Fibroblast of villous mesenchyme (primary cell): Measurements from ENCODE around the gene ANO3. TPM values are rescaled to one million over a fixed set of nuclear protein-coding genes. Genes with fewer than 3 reads are reported as not detected.

Source experiments
- DNase-seq: peaks from one replicate; pipeline ENCODE4 v3.0.0-alpha.2; 2010; ENCODE audit warnings: low read depth
- H3K4me3 ChIP-seq: 2 replicates; pipeline ENCODE4 v1.5.1; 2011; ENCODE audit warnings: low read depth, mild to moderate bottlenecking, low read length
- CTCF ChIP-seq: IDR thresholded peaks from 2 replicates; pipeline ENCODE4 v1.5.1; 2012; ENCODE audit warnings: low read depth, mild to moderate bottlenecking, low read length; ENCODE audit not compliant: insufficient read depth
- total RNA-seq: library from RNA; depleted of rRNA; stranded (reverse); fragments of >200 nt; gene quantifications from 2 replicates; pipeline ENCODE4 v1.2.3, GENCODE V29; 2012

ANO3 gene
- total RNA-seq, 1 donor: under 0.01 TPM

- peak; percentile 77 for TF ChIP-seq CTCF
- H3K4me3 ChIP-seq: no peak overlapping the region
Measured at GRCh38 chr11:26649884-26650283, 318.0 kb downstream of the ANO3 start.

GRCh38 chr11:26651916-26652315 is 320.0 kb downstream of the ANO3 start:
- no peak for TF ChIP-seq CTCF
- DNase-seq: no peak
- H3K4me3 ChIP-seq: no peak overlapping the region

More at GRCh38 chr11:26649884-26650283, 318.0 kb downstream of the ANO3 start:
- DNase-seq: peak; percentile 73

GRCh38 chr11:26655287-26655686 is 323.4 kb downstream of the ANO3 start:
- no peak for DNase-seq
- no peak for TF ChIP-seq CTCF
- H3K4me3 ChIP-seq: no peak overlapping the region

GRCh38 chr11:26662916-26663315 is 331.0 kb downstream of the ANO3 start:
- DNase-seq: no peak
- TF ChIP-seq CTCF: no peak
- H3K4me3 ChIP-seq: no peak overlapping the region

GRCh38 chr11:26665036-26665435 is 333.1 kb downstream of the ANO3 start:
- TF ChIP-seq CTCF: no peak
- DNase-seq: no peak
- H3K4me3 ChIP-seq: no peak overlapping the region

- no peak overlapping the region for H3K4me3 ChIP-seq
- DNase-seq: no peak
- TF ChIP-seq CTCF: no peak
Measured at GRCh38 chr11:26665946-26666345, 334.0 kb downstream of the ANO3 start.

- DNase-seq: no peak
- TF ChIP-seq CTCF: no peak
- no peak overlapping the region for H3K4me3 ChIP-seq
Measured at GRCh38 chr11:26675233-26675928, 343.5 kb downstream of the ANO3 start.
